ENCODE results near the gene SPHK2.

Gene SPHK2

DNA sequence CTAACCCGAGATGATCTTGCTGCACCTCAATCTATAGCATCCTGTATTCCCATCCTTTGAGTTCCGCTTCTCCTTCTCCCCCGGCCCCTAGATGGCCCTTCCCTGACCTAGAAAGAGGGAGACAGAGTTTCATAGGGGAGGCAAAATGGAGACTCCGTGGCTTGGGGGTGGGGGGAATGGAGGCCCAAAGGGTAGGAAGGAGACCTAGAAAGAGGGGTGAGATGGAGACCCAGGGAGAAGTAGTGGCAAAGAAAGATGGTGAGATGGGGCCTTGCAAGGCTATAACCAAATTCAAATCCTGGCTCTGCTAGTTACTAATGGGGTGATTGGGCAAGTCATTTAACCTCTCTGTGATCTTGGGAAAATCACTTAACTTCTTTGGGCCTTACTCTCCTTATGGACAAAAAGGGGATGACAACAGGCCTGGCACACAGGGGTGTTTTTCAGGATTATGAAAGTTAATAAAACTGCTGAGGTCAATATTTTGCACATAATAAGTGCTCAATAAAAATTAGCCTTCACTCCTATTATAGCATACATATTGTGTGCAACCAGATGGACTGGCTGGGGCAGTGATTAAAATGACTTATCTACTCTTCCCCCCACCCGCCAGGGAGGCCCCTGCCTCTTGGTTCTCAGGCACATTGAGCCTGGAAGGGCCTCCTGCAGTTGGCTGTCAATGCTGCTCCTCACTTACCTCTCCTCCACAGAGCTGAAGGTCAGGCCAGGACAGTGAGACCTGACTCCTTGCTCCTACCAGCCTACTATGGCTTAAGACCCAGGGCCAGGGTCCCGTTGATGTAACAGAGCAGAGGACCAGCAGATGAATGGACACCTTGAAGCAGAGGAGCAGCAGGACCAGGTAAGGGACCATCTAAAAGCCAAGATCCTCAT is 633 bp downstream of the SPHK2 start:
- TF ChIP-seq JUND (IDR thresholded peaks at IDR 0.05; ENCODE audit: low read depth) = no peak
- no peak for DNase-seq (ENCODE audit: low read depth in 1 of 2, low spot score in 1 of 2)
- in situ Hi-C loops (cut with HindIII; ENCODE audit: low pct_unique_long_range_greater_than_20kb, low sequenced_read_pairs) = no loop called here

DNA sequence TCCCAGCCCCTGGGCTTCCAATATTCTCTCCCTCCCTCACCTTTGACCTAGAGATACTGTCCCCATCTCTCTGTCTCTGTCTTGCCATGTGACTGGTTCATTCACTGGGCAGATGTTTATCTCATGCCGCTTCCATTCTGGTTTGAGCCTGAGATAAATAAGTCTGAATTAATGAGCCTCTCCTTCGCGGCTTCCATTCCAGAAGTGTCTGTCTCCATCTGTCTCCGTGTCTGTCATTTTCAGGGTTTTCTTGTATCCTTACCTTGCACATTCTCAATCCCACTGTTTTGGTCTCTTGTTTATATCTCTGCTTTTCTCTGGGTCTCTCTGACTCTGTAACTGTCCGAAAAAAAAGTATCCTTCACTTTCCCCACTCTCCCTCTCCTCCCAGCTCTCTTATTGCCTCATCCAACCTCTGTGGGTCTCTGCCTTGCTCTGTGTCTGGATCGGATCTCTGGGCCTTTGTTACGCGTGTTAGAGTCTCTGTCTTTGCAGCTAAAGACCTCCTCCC is 4.3 kb downstream of the SPHK2 start:
- in situ Hi-C loops (cut with HindIII; ENCODE audit: low pct_unique_long_range_greater_than_20kb, low sequenced_read_pairs) = no loop called here
- no peak for DNase-seq (ENCODE audit: low read depth in 1 of 2, low spot score in 1 of 2)
- no peak for TF ChIP-seq JUND (IDR thresholded peaks at IDR 0.05; ENCODE audit: low read depth)

DNA sequence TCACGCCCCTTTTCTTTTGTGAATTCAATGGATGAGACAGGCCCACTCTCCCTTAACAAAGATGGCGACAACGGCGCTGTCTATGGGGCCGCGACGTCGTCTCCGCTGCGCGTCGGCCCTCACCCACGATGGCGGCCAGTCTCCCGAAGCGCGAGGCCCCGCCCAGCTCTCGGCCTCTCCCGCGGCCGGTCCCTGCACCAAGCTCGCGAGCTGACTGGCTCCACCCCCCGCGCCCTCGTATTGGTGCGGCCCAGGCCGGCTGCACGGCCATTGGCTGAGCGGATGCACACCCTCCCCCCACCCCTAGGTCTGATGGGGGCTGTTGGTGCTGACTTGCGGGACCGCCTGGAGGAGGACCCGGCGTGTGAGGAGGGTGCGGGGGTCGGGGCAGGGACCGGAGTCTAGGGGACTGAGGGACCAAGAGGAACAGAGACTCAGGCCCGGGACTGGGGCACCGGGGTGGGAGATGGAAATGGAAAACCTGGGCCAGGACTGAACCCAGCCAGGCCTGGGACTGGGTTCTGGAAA is 4.8 kb downstream of the SPHK2 start:
- in situ Hi-C loops (cut with HindIII; ENCODE audit: low pct_unique_long_range_greater_than_20kb, low sequenced_read_pairs) = no loop called here
- DNase-seq (ENCODE audit: low read depth in 1 of 2, low spot score in 1 of 2) = peak; percentile 66 to 89

DNA sequence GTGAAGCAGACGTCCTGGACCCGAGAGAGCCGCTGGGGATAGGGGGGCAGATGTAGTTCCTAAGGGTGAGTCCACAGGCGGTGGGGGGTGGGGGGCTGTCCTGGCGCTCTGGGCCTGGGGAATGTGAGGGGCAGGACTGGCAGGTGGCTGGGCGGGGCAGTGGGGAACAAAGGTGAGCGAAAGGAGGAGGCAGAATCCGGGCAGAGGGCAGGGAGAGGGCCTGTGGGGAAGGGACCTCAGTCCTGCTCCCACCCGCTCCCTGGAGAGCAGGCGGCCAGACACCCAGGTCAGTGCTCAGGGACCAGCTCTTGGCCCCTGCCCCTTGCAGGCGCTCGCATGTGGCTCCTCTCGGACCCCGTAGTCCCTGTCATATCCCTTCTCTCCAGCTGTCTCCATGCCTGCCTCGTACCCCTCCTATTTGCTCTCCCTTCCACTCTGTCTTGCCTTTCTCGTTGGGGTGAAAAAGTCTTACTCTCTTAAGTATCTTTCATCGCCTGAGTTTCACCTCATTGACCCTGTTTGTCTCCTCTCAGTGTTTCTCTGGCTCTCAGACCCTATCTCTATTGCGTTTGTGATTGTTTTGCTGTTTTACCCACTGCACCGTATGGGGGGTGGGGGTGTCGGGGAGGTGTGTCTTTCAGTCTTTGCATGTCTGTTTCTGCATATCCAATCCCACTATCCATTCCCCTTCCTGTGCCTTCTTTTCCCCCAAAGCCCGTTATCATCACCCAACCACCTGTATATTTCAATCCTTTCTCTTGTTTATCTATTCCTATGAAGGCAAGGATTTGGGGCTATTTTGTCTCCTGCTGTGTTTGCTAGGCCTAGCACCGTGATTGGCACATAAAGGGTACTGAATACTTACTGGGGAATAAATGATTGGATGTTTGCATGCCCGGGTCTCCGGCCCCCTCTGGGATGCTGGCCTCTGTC is 5.8 kb downstream of the SPHK2 start:
- in situ Hi-C loops (cut with HindIII; ENCODE audit: low pct_unique_long_range_greater_than_20kb, low sequenced_read_pairs) = no loop called here
- TF ChIP-seq JUND (IDR thresholded peaks at IDR 0.05; ENCODE audit: low read depth) = no peak
- DNase-seq (ENCODE audit: low read depth in 1 of 2, low spot score in 1 of 2) = no peak

More for the DNA sequence above, 4.8 kb downstream of the SPHK2 start:
- TF ChIP-seq JUND (IDR thresholded peaks at IDR 0.05; ENCODE audit: low read depth) = no peak

DNA sequence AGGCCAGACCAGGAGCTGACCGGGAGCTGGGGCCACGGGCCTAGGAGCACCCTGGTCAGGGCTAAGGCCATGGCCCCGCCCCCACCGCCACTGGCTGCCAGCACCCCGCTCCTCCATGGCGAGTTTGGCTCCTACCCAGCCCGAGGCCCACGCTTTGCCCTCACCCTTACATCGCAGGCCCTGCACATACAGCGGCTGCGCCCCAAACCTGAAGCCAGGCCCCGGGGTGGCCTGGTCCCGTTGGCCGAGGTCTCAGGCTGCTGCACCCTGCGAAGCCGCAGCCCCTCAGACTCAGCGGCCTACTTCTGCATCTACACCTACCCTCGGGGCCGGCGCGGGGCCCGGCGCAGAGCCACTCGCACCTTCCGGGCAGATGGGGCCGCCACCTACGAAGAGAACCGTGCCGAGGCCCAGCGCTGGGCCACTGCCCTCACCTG is 6.6 kb downstream of the SPHK2 start:
- in situ Hi-C loops (cut with HindIII; ENCODE audit: low pct_unique_long_range_greater_than_20kb, low sequenced_read_pairs) = no loop called here
- no peak for DNase-seq (ENCODE audit: low read depth in 1 of 2, low spot score in 1 of 2)
- TF ChIP-seq JUND (IDR thresholded peaks at IDR 0.05; ENCODE audit: low read depth) = no peak

DNA sequence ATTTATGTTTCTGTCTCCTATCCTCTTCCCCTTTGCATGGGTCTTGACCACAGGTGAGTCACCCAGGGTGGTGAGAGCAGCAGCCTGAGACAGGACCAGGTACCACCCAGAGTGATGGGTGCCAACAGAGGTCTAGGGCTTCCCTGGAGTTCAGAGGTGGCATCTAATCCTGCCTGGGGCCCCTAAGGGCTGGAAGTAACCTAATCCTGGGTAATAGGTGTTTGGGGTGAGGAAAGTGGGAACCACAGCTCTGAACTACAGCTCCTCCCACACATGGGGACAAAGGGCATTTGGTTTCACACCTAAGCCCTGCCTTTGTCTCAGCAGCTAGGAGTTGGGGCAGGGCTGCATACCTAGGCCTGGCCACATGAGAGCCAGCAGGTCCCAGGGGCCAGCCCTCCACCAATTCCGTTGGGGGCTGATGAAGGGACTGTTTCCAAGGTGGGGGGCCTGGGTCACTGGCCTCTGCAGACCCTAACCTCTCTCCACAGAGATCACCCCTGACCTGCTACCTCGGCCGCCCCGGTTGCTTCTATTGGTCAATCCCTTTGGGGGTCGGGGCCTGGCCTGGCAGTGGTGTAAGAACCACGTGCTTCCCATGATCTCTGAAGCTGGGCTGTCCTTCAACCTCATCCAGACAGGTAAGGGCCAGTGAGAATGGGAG is 8.0 kb downstream of the SPHK2 start:
- TF ChIP-seq JUND (IDR thresholded peaks at IDR 0.05; ENCODE audit: low read depth) = no peak
- in situ Hi-C loops (cut with HindIII; ENCODE audit: low pct_unique_long_range_greater_than_20kb, low sequenced_read_pairs) = no loop called here
- no peak for DNase-seq (ENCODE audit: low read depth in 1 of 2, low spot score in 1 of 2)

DNA sequence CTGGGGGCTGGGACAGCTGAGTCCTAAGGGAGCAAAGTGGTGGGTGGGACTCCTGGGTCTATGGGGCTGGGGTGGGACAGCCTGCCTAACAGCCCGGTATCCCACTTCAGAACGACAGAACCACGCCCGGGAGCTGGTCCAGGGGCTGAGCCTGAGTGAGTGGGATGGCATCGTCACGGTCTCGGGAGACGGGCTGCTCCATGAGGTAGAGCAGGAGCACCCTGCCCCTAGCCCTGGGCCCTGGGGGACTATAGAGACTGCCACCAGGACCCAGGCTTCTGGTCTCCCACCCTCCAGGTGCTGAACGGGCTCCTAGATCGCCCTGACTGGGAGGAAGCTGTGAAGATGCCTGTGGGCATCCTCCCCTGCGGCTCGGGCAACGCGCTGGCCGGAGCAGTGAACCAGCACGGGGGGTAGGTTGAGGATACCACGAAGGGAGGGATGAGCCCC is 8.6 kb downstream of the SPHK2 start:
- TF ChIP-seq JUND (IDR thresholded peaks at IDR 0.05; ENCODE audit: low read depth) = no peak
- DNase-seq (ENCODE audit: low read depth in 1 of 2, low spot score in 1 of 2) = no peak
- in situ Hi-C loops (cut with HindIII; ENCODE audit: low pct_unique_long_range_greater_than_20kb, low sequenced_read_pairs) = no loop called here

DNA sequence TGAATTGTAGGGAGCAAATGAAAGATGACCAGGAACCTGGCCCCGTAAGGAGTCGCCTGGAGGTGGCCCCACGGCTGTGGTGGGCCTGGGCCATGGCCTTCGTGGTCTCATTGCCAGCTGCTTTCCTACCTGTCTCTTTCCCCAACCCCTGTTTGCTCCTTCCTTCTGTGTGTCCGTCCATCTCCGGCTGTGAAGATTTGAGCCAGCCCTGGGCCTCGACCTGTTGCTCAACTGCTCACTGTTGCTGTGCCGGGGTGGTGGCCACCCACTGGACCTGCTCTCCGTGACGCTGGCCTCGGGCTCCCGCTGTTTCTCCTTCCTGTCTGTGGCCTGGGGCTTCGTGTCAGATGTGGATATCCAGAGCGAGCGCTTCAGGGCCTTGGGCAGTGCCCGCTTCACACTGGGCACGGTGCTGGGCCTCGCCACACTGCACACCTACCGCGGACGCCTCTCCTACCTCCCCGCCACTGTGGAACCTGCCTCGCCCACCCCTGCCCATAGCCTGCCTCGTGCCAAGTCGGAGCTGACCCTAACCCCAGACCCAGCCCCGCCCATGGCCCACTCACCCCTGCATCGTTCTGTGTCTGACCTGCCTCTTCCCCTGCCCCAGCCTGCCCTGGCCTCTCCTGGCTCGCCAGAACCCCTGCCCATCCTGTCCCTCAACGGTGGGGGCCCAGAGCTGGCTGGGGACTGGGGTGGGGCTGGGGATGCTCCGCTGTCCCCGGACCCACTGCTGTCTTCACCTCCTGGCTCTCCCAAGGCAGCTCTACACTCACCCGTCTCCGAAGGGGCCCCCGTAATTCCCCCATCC is 9.4 kb downstream of the SPHK2 start:
- TF ChIP-seq JUND (IDR thresholded peaks at IDR 0.05; ENCODE audit: low read depth) = no peak
- DNase-seq (ENCODE audit: low read depth in 1 of 2, low spot score in 1 of 2) = no peak
- in situ Hi-C loops (cut with HindIII; ENCODE audit: low pct_unique_long_range_greater_than_20kb, low sequenced_read_pairs) = no loop called here

DNA sequence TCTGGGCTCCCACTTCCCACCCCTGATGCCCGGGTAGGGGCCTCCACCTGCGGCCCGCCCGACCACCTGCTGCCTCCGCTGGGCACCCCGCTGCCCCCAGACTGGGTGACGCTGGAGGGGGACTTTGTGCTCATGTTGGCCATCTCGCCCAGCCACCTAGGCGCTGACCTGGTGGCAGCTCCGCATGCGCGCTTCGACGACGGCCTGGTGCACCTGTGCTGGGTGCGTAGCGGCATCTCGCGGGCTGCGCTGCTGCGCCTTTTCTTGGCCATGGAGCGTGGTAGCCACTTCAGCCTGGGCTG is 9.9 kb downstream of the SPHK2 start:
- no peak for TF ChIP-seq JUND (IDR thresholded peaks at IDR 0.05; ENCODE audit: low read depth)
- no peak for DNase-seq (ENCODE audit: low read depth in 1 of 2, low spot score in 1 of 2)
- in situ Hi-C loops (cut with HindIII; ENCODE audit: low pct_unique_long_range_greater_than_20kb, low sequenced_read_pairs) = no loop called here

DNA sequence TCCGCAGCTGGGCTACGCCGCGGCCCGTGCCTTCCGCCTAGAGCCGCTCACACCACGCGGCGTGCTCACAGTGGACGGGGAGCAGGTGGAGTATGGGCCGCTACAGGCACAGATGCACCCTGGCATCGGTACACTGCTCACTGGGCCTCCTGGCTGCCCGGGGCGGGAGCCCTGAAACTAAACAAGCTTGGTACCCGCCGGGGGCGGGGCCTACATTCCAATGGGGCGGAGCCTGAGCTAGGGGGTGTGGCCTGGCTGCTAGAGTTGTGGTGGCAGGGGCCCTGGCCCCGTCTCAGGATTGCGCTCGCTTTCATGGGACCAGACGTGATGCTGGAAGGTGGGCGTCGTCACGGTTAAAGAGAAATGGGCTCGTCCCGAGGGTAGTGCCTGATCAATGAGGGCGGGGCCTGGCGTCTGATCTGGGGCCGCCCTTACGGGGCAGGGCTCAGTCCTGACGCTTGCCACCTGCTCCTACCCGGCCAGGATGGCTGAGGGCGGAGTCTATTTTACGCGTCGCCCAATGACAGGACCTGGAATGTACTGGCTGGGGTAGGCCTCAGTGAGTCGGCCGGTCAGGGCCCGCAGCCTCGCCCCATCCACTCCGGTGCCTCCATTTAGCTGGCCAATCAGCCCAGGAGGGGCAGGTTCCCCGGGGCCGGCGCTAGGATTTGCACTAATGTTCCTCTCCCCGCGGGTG is 10.4 kb downstream of the SPHK2 start:
- in situ Hi-C loops (cut with HindIII; ENCODE audit: low pct_unique_long_range_greater_than_20kb, low sequenced_read_pairs) = no loop called here
- TF ChIP-seq JUND (IDR thresholded peaks at IDR 0.05; ENCODE audit: low read depth) = no peak
- no peak for DNase-seq (ENCODE audit: low read depth in 1 of 2, low spot score in 1 of 2)

Data from T47D (cell line).